Ishikawa (cell line): ENCODE data around the gene MTG1.

Source experiments
- CEBPB ChIP-seq: IDR thresholded peaks from 2 replicates; pipeline ENCODE4 v1.6.1; 2012
- CREB1 ChIP-seq: IDR thresholded peaks from 2 replicates; pipeline ENCODE4 v1.6.1; 2012; ENCODE audit warnings: low read depth
- EGR1 ChIP-seq: IDR thresholded peaks from 2 replicates; pipeline ENCODE4 v1.6.1; 2012
- EP300 ChIP-seq: IDR thresholded peaks from 2 replicates; pipeline ENCODE4 v1.6.1; 2012; ENCODE audit warnings: borderline replicate concordance
- FOXM1 ChIP-seq: IDR thresholded peaks from 2 replicates; pipeline ENCODE4 v1.6.1; 2012; ENCODE audit warnings: low read depth, borderline replicate concordance
- NFIC ChIP-seq: IDR thresholded peaks from 2 replicates; pipeline ENCODE4 v1.6.1; 2012
- RAD21 ChIP-seq: IDR thresholded peaks from 2 replicates; pipeline ENCODE4 v1.6.1; 2012; ENCODE audit warnings: low read depth
- TAF1 ChIP-seq: IDR thresholded peaks from 2 replicates; pipeline ENCODE4 v1.6.1; 2012; ENCODE audit warnings: low read depth, mild to moderate bottlenecking
- TCF12 ChIP-seq: IDR thresholded peaks from 2 replicates; pipeline ENCODE4 v1.6.1; 2012; ENCODE audit warnings: low read depth
- TEAD4 ChIP-seq: IDR thresholded peaks from 2 replicates; pipeline ENCODE4 v1.6.1; 2012
- YY1 ChIP-seq: IDR thresholded peaks from 2 replicates; pipeline ENCODE4 v1.6.1; 2012; ENCODE audit warnings: low read depth
- ZBTB7A ChIP-seq: IDR thresholded peaks from 2 replicates; pipeline ENCODE4 v1.6.1; 2012; ENCODE audit warnings: low read depth
- TF ChIP-seq, protein P1 (sequence below): IDR thresholded peaks from 2 replicates; pipeline ENCODE4 v1.6.1; 2012
- TF ChIP-seq, protein P2 (sequence below): IDR thresholded peaks from 2 replicates; pipeline ENCODE4 v1.6.1; 2012
- TF ChIP-seq, protein P3 (sequence below): IDR thresholded peaks from 2 replicates; pipeline ENCODE4 v1.6.1; 2012; ENCODE audit warnings: low read depth, mild to moderate bottlenecking

MTG1 gene

DNA sequence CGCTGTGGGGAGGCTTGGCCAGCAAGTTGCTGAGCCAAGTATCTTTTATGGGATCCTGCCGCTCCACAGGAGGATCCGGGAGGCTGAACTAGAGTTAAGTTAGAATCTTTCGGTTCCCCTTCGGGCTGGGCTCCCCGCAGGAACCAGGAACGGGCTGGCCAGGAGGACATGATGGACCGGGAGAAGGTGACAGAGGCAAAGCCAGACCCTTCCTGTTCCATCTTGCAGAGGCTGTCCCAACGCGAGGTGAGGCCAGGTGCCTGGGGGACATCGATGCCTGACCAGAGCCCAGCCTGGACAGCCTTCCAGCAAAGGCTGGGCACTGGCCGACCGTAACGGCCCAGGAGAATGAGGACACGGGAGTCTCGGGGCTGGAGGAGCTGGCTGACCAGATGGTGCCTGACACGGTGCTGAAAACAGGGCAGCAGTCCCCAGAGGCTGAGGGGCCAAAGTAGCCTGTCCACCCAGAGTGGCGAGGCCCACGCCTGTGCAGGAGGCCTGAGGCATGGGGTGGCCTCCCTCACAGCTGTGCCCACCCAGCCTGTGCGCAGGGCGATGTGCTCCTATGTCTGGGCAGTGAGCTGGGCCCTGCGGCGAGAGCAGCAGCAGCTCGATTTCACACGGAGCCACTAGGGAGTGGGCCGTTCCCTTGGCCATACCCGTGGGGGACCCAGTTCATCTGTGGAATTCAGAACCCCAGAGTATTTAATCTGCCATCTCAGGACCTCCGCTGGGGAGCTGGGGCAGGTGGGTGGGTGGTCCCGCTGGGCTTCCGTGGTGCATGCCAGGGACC, 16.7 kb upstream of the MTG1 start:
- no peak for TF ChIP-seq NFIC
- TF ChIP-seq TCF12, result no peak
- TF ChIP-seq, protein P1, sequence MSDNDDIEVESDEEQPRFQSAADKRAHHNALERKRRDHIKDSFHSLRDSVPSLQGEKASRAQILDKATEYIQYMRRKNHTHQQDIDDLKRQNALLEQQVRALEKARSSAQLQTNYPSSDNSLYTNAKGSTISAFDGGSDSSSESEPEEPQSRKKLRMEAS, result no peak; the same call in 1 of the 2 replicates
- TF ChIP-seq, protein P2, sequence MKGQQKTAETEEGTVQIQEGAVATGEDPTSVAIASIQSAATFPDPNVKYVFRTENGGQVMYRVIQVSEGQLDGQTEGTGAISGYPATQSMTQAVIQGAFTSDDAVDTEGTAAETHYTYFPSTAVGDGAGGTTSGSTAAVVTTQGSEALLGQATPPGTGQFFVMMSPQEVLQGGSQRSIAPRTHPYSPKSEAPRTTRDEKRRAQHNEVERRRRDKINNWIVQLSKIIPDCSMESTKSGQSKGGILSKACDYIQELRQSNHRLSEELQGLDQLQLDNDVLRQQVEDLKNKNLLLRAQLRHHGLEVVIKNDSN, result no peak
- TF ChIP-seq EP300, result no peak
- TF ChIP-seq CREB1, result no peak
- no peak for TF ChIP-seq ZBTB7A
- TF ChIP-seq YY1, result no peak
- TF ChIP-seq TAF1, result no peak
- TF ChIP-seq FOXM1, result no peak
- no peak for TF ChIP-seq RAD21
- no peak for TF ChIP-seq TEAD4
- TF ChIP-seq CEBPB, result no peak
- no peak for TF ChIP-seq EGR1
- TF ChIP-seq, protein P3, sequence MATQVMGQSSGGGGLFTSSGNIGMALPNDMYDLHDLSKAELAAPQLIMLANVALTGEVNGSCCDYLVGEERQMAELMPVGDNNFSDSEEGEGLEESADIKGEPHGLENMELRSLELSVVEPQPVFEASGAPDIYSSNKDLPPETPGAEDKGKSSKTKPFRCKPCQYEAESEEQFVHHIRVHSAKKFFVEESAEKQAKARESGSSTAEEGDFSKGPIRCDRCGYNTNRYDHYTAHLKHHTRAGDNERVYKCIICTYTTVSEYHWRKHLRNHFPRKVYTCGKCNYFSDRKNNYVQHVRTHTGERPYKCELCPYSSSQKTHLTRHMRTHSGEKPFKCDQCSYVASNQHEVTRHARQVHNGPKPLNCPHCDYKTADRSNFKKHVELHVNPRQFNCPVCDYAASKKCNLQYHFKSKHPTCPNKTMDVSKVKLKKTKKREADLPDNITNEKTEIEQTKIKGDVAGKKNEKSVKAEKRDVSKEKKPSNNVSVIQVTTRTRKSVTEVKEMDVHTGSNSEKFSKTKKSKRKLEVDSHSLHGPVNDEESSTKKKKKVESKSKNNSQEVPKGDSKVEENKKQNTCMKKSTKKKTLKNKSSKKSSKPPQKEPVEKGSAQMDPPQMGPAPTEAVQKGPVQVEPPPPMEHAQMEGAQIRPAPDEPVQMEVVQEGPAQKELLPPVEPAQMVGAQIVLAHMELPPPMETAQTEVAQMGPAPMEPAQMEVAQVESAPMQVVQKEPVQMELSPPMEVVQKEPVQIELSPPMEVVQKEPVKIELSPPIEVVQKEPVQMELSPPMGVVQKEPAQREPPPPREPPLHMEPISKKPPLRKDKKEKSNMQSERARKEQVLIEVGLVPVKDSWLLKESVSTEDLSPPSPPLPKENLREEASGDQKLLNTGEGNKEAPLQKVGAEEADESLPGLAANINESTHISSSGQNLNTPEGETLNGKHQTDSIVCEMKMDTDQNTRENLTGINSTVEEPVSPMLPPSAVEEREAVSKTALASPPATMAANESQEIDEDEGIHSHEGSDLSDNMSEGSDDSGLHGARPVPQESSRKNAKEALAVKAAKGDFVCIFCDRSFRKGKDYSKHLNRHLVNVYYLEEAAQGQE, result no peak

DNA sequence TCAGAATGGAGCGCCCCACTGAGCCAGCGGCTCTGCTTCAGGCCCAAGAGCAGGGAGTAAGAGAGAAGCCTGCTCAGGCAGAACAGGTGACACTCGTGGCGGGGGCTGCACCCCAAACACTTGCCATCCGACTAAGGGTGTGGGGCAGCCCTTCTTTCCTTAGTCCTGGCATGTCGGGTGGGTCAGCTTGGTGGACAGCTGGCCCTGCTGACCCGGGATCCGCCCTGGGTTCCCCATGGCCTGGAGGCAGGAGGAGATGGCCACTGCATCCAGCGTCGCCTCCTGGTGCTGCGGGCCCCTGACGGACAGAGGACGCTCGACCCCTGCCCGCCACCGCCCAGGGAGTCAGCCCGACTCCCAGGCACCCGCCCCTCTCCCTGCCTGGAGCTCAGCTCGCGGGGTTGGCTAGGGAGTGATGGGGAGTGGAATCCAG, 16.1 kb upstream of the MTG1 start:
- no peak for TF ChIP-seq NFIC
- 0 out of 2 replicates have a peak, but pooled peaks have one; percentile 39 for TF ChIP-seq TAF1
- TF ChIP-seq, protein P1, result no peak
- TF ChIP-seq TCF12, result no peak
- TF ChIP-seq RAD21, result no peak
- TF ChIP-seq, protein P2, result no peak
- no peak for TF ChIP-seq EP300
- TF ChIP-seq ZBTB7A, result no peak

DNA sequence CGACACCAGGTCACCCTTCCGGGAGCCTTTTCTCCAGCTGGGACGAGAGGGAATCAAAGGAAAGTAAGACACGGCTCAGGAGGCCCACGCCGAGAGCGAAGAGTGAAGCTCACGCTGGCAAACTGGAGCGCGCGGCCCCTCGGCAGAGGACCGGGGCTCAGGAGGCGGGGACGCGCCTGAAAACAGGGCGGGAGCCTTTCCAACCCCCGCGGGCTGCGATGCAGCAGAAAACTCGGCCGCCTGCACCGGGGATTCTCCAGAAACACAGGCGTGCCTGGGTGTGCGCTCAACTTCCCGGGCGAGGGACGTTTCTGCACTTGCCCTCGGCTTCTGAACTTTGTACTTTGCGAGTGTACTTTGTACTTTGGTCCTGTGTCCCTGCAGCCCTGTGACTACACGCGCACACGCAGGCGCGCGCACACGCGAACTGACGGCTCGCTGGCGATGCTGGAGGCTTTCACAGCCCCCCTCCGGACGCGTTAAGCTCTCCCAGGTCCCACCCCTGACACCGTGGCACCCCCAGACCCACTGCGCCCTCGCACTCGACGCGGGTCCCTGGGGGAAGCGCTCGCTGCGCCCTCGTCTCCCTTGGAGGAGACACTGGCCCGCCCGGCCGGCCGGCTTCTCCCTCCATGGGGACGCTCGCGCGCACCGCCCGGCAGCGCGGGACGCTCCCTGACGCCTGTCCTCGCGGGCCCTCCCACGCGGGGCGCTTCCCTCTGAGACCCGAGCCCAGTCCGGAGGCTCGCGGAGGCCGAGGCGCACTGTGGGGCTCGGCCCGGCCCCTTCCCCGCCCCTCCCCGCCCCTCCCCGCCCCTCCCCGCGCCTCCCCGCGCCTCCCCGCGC, 15.5 kb upstream of the MTG1 start:
- TF ChIP-seq EP300 (no peak), YY1 (no peak), FOXM1 (no peak), TCF12 (0 out of 2 replicates have a peak, but pooled peaks have one; percentile 4), EGR1 (no peak), RAD21 (no peak), CREB1 (no peak), TAF1 (peak; percentile 26; the same call in 1 of the 2 replicates), ZBTB7A (peak; percentile 5; the same call in 1 of the 2 replicates), NFIC (0 out of 2 replicates have a peak, but pooled peaks have one; percentile 4), TEAD4 (no peak), CEBPB (no peak)
- TF ChIP-seq, protein P3, result no peak
- TF ChIP-seq, protein P1, result peak; percentile 53; the same call in 1 of the 2 replicates
- TF ChIP-seq, protein P2, result no peak

DNA sequence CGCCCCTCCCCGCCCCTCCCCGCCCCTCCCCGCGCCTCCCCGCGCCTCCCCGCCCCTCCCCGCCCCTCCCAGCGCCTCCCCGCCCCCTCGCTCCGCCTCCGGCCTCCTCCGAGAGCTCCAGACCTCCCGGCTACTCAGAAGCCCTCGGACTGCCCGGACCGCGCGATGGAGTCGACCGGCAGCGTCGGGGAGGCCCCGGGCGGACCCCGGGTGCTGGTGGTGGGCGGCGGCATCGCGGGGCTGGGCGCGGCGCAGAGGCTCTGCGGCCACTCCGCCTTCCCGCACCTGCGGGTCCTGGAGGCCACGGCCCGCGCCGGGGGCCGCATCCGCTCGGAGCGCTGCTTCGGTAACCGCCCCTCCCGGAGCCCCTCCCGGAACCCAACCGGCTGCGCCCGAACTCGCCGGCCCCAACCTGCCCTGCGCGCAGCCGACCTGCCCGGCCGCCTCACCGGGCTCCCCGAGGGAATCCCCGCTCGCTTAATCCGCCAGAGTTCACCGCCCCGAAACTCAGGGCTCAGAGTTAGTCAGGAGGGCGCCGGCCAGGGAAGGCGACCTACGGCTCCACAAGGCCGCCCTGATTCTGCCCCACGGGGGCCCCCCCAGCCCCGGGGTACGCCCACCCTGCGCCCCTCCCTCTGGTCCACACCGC, 14.7 kb upstream of the MTG1 start, which contains the start of gene PAOX:
PAOX (plus strand) TSS at position 111 of the 649 bp plus-strand sequence; CDS start at position 166, 55 bp downstream.
- TF ChIP-seq TAF1 (peak; percentile 50; the same call in 1 of the 2 replicates), TEAD4 (no peak)
